VCaP (cell line): ENCODE measurements around the gene FARS2.

Experiments used
- H3K27ac ChIP-seq: fragments of 450-650 bp; 2 replicates; pipeline ENCODE4 v1.5.1; 2017
- TF ChIP-seq, protein P1 (sequence below): fragments of 450-650 bp; conservative IDR thresholded peaks from 2 replicates; pipeline ENCODE4 v1.5.1; 2017; ENCODE audit warnings: mild to moderate bottlenecking, moderate library complexity

FARS2 gene

DNA sequence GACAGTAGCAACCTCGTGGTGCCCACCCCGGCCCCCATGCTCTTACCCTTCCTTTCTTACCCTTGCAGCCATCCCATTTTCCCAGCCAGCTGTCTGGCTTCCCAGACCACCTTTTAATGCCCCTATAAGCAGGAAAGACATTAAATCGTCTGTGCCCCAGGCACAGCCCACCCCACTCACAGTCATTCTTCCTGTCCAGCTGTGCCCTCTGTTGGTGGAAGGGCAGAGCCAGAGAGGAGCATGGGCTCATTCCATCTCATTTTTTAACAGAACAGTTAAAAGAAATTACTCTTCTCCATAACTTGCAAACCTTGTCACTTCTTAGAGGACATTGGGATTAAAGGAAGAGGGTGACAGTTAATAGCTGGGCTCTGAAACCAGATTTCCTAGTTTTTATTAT, 504.9 kb downstream of the FARS2 start:
- TF ChIP-seq, protein P1, sequence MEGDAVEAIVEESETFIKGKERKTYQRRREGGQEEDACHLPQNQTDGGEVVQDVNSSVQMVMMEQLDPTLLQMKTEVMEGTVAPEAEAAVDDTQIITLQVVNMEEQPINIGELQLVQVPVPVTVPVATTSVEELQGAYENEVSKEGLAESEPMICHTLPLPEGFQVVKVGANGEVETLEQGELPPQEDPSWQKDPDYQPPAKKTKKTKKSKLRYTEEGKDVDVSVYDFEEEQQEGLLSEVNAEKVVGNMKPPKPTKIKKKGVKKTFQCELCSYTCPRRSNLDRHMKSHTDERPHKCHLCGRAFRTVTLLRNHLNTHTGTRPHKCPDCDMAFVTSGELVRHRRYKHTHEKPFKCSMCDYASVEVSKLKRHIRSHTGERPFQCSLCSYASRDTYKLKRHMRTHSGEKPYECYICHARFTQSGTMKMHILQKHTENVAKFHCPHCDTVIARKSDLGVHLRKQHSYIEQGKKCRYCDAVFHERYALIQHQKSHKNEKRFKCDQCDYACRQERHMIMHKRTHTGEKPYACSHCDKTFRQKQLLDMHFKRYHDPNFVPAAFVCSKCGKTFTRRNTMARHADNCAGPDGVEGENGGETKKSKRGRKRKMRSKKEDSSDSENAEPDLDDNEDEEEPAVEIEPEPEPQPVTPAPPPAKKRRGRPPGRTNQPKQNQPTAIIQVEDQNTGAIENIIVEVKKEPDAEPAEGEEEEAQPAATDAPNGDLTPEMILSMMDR: no peak
- no peak overlapping the region for H3K27ac ChIP-seq

DNA sequence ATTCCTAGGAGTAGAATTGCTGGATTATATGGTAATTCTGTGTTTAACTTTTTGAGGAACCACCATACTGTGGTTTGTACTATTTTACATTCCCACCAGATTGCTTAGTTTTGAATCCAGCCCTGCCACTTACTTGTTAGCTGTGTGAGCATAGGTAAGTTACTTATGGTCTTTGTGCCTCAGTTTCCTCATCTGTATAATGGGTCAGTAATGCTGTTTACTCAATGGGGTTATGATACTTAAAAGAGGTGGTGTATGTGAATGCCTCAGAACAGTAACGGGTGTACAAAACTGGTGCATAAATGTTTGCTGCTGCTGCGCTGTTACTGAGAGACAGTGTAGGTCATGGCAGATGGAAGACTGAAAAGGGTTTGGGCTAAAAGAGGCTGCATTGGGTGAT, 506.2 kb downstream of the FARS2 start:
- H3K27ac ChIP-seq: no peak overlapping the region
- TF ChIP-seq, protein P1: no peak

DNA sequence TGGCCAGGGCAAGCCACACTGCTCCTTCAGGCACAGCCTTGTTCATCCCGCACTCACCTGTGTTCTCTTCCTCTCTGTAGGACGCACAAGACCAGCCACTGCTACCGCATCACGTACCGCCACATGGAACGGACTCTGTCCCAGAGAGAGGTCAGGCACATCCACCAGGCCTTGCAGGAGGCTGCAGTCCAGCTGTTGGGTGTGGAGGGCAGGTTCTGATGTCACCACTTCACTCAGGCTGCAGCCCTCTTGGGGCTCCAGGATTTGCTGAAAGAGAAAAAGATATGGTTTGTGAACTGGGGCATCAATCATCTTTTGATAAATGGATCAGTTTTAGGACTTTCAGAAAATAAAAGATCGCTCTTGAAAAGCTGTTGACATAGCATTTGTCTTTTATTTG, 509.9 kb downstream of the FARS2 start:
- no peak overlapping the region for H3K27ac ChIP-seq
- TF ChIP-seq, protein P1: no peak

DNA sequence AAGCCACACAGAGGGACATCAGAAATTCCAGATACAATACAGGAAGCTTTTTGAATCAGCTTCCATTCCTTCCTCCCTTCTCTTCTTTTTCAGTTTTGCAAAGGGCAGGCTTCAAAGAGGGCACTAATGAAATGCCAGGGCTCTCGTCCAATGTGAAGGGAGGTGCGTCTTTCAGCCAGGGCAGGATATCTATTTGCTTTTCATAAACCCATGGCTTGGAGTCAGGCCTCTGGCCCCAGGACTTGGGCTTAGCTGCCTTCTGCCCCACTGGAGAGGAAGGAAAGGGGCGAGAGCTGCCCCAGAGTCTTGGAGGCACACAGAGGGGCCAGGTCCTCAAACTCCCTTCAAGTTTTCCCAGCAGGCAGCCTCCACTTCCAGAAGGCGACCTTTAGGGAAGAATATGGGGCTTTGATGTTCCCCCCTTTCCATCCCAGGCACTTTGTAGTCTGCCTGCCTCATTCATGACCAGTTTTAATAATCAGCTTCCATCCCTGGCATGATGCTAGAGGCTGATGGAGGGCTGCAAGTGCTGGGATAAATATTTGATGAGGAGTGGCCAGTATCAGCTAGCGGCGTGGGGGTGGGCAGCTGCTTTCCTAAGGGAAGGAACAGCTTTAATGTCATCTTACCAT, 510.6 kb downstream of the FARS2 start:
- H3K27ac ChIP-seq: no peak overlapping the region
- TF ChIP-seq, protein P1: no peak

DNA sequence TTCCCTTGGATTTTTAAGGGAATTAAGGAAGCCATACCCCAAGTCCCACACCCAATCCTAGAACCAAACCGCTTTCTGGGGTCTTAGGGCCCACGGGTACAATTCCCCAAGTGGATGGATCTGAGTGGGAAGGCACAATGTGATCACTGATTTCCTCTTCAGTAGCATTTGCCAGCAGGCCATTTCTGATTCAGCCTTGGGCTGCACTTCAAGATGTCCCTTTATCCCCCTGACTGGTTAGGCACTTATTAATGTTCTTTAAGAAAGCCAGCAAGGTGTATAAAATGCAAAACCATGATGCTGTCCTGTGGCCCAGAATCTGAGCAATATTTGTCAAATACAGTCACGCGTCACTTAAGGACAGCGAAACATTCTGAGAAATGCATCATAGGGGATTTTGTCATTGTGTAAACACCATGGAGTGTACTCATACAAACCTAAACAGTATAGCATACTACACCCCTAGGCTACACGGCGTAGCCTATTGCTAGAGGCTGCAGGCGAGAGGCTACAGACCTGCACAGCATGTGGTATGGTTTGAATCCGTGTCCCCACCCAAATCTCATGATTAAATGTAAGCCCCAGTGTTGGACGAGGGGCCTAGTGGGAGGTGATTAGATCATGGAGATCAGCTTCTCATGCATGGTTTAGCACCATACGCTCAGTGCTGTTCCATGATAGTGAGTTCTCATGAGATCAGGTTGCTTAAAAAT, 511.3 kb downstream of the FARS2 start:
- TF ChIP-seq, protein P1: no peak
- H3K27ac ChIP-seq: no peak overlapping the region

DNA sequence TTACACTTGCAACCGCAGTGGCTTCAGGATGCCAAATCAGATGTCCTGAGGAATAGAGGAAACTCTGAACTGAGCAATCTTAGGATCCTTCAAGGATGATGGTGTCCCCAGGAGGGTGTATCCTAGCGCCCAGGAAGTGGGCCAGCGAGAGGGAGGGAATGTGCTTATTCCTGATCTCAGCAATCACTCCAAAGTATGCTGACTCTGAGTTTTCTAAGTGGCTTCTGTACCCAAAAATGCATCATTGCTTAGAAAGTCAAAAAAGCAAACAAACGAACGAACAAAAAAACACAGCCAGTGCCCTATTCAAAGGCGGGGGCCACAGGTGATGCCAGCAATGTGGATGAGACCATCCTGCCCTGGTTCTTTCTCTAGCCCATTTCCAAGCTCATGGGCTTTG, 514.8 kb downstream of the FARS2 start:
- TF ChIP-seq, protein P1: no peak
- no peak overlapping the region for H3K27ac ChIP-seq

DNA sequence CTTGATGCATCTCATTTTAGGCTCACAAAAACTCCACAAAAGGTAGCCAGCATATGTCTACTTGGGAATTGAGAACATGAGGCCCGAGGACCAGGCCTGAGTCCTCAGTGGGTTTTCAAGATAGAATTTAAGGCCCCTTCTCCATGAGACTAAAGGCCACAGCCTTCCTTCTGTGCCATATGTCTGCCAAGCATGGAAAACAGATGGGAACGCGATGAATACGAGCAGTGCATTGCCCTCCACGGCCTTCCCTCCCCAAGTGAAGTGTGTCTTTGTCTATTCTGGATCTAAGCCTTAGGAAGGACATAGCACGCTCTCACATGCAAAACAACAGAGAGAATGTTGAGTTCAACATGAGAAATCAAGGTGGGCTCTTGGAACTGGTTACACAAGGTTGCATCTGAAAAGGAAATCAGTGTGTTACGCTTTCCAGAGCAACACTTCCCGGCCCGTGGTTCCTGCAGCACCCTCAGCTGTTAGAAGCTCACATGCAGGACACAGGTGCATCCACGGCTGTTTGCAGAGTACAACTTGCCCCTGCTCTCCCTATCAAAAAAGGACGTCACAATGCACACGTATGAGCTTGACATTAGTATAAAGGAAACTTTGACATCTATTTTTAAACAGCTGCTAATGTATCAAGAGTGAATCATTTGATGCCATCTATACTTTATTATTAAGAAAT, 515.5 kb downstream of the FARS2 start:
- no peak overlapping the region for H3K27ac ChIP-seq

More for the DNA sequence above, 515.5 kb downstream of the FARS2 start:
- TF ChIP-seq, protein P1: no peak
